Heart right ventricle (tissue), 16 donors: ENCODE data around the gene ANO7. TPM values are rescaled to one million over a fixed set of nuclear protein-coding genes. Genes with fewer than 3 reads are reported as not detected.

Experiments
- ATAC-seq, 8 donors: fragments of 200-7000 bp; cut with Tn5 transposase; one replicate each; pipeline ENCODE4 v1.9.1; 2020; ENCODE audit warnings: mild to moderate bottlenecking in 8 of 8, moderate library complexity in 8 of 8, moderate number of reproducible peaks in 1 of 8
- DNase-seq, 2 donors: peaks; one replicate each; pipeline ENCODE4 v3.0.0-alpha.2; 2020
- H3K27ac ChIP-seq, 10 donors: fragments of 200-600 bp; sonication (generic) in 2 of 10; one replicate each; pipeline versions ENCODE4 v1.5.0 to v1.8.0; 2020 to 2022; ENCODE audit warnings: mild to moderate bottlenecking in 3 of 10
- H3K27me3 ChIP-seq, 7 donors: fragments of 200-600 bp; one replicate each; pipeline ENCODE4 v1.8.0; 2021 to 2022; ENCODE audit warnings: mild to moderate bottlenecking in 2 of 7
- H3K36me3 ChIP-seq, 9 donors: fragments of 200-600 bp; sonication (generic) in 1 of 9; one replicate each; pipeline versions ENCODE4 v1.5.0 to v1.8.0; 2020 to 2022; ENCODE audit warnings: mild to moderate bottlenecking in 2 of 9
- H3K4me1 ChIP-seq, 9 donors: fragments of 200-600 bp; sonication (generic) in 1 of 9; one replicate each; pipeline versions ENCODE4 v1.5.0 to v1.8.0; 2020 to 2022; ENCODE audit warnings: mild to moderate bottlenecking in 4 of 9
- H3K4me3 ChIP-seq, 10 donors: fragments of 200-600 bp; sonication (generic) in 2 of 10; one replicate each; pipeline versions ENCODE4 v1.5.0 to v1.8.0; 2020 to 2022; ENCODE audit warnings: mild to moderate bottlenecking in 7 of 10, moderate library complexity in 2 of 10
- H3K9me3 ChIP-seq, 11 donors: fragments of 200-600 bp in 10 of 11; sonication (generic) in 2 of 11; one replicate each; pipeline versions ENCODE4 v1.5.0 to v1.8.0; 2013 to 2022; ENCODE audit warnings: mild to moderate bottlenecking in 2 of 11, control low read depth in 1 of 11, moderate library complexity in 1 of 11
- WGBS, 2 donors: extraction: QIAGEN DNeasy Blood & Tissue Kit; methylation state at CpG; one replicate each; pipeline ENCODE4 v1.1.7; 2013; ENCODE audit warnings: inconsistent platforms in 1 of 2; 5-methylcytosine and 5-hydroxymethylcytosine counted together
- intact Hi-C, 10 donors: fragments of 100-400 bp; cut with DNase I; formaldehyde crosslinking; loops; one replicate each; pipeline versions ENCODE4 v1.11.1 to v1.14.2; 2022
- polyA plus RNA-seq, 2 donors: library from polyadenylated mRNA; stranded (reverse); fragments of 200-250 nt; gene quantifications; one replicate each; pipeline ENCODE4 v1.2.3, GENCODE V29; 2013
- total RNA-seq, 10 donors: library from RNA; stranded (reverse); fragmentation: NEBNext Ultra II Directional in 3 of 10; extraction: Animal tissue kit (Norgen Biotek cat#: 25700) in 3 of 10; gene quantifications; one replicate each; pipeline versions ENCODE4 v1.2.1 to v1.2.4, GENCODE V29; 2021 to 2023
- TF ChIP-seq, protein P1 (sequence below), 9 donors: fragments of 200-600 bp; sonication (generic) in 2 of 9; IDR thresholded peaks; one replicate each; pipeline versions ENCODE4 v1.5.0 to v1.8.0; 2021 to 2022; ENCODE audit warnings: antibody characterized with exemption in 9 of 9, mild to moderate bottlenecking in 5 of 9, moderate library complexity in 1 of 9
- donor health status: Arrhythmogenic right ventricular cardiomyopathy.
- donor health status: ischemic (EF 13 %, LVEDD 7.1; RV severe dilation, severe dysfunction).
- donor health status: healthy with polysubstance abuse.
- donor health status: DM: no; HTN: yes; CAD: no.
- donor health status: DM: no; HTN: no; CAD: no.
- donor health status: ischemic (EF 25% LVEDD 6.9; RV normal size, moderate dysfunction).
- donor health status: ischemic (EF 25% LVEDD 5.7; RV mildly dilated, moderate dysfunction).
- donor health status: healthy.
- donor health status: DM: yes; HTN: yes; CAD: no.
- donor health status: Ischemic cardiomyopathy.
- donor health status: ischemic (EF 35%, LVEDD 5.7; RV mildly dilated, moderate dysfunction).
- donor health status: nonischemic (EF 11% LVEDD 7.7; RV severe dilation, severe dysfunction).
- donor health status: DM: yes; HTN: yes; CAD: no.
- donor health status: PGD.
- donor health status: ischemic (EF 29% LVEDD 5.4; RV normal size, mild dysfunction).
- donor health status: nonischemic (EF 23%, LVEDD 6.1; RV moderate dilation, normal function).

Gene ANO7
- total and polyA plus RNA-seq, 12 donors, result 0.61 to 3.0 (median 1.6) TPM

DNA sequence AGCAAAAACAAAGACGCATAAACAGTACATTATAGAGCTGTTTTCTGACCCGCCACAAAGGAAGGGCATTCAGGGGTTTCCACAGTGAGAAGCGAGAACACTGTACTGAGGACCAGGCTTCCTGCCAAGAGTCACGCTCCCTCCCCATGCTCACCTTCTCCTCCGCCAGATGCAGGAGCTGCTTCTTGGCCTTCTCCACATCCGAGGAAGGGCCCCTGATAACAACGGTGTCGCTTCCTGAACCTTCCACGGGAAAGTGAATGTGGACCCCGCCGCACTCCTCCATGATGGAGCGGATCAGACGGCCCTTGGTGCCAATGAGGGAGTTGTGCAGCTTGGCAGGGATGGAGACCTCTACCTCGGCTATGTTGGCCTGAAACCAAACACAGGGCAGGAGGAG is 53.8 kb downstream of the ANO7 start:
- ATAC-seq, result peak in 1 of 8 donors; percentile 9
- Histone ChIP-seq H3K9me3 (no peaks in the 10 kb centered on the region), H3K36me3 (peaks cover 11 to 100% (median 88%) of the 10 kb centered on the region in 9 donors), H3K4me3 (no peak overlapping the region), H3K27me3 (no peaks in the 10 kb centered on the region), H3K27ac (no peak overlapping the region), H3K4me1 (no peaks in the 10 kb centered on the region)
- TF ChIP-seq, protein P1, sequence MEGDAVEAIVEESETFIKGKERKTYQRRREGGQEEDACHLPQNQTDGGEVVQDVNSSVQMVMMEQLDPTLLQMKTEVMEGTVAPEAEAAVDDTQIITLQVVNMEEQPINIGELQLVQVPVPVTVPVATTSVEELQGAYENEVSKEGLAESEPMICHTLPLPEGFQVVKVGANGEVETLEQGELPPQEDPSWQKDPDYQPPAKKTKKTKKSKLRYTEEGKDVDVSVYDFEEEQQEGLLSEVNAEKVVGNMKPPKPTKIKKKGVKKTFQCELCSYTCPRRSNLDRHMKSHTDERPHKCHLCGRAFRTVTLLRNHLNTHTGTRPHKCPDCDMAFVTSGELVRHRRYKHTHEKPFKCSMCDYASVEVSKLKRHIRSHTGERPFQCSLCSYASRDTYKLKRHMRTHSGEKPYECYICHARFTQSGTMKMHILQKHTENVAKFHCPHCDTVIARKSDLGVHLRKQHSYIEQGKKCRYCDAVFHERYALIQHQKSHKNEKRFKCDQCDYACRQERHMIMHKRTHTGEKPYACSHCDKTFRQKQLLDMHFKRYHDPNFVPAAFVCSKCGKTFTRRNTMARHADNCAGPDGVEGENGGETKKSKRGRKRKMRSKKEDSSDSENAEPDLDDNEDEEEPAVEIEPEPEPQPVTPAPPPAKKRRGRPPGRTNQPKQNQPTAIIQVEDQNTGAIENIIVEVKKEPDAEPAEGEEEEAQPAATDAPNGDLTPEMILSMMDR (IDR thresholded peaks at IDR 0.05), result no peak
- WGBS, 2 donors, result 58 to 66% methylated on average over 14 of the region's 14 CpGs
- intact Hi-C loops, result no loop called here
- no peak for DNase-seq

DNA sequence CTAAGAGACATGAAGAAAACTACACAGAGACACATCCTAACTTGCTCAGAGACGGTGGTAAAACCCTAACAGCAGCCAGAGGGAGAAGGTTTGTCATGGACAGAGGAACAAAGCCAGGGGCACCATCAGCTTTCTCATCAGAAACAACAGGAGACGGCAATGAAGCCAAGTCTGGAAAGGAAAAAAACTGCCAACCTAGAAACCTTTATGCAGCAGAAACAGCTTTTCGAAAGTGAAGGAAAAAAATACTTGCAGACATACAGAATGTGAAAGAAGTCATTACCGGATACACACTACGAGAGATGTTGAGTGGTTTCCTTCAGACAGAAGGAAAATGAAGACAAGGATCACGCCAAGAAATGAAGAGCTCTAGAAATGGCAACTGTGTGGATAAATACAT is 55.9 kb downstream of the ANO7 start:
- DNase-seq, result no peak
- Histone ChIP-seq H3K4me1 (no peaks in the 10 kb centered on the region), H3K36me3 (peaks cover 11 to 100% (median 88%) of the 10 kb centered on the region in 9 donors), H3K27ac (no peak overlapping the region), H3K4me3 (no peak overlapping the region), H3K9me3 (no peaks in the 10 kb centered on the region), H3K27me3 (no peaks in the 10 kb centered on the region)
- WGBS, 2 donors, result 96 to 97% methylated on average over 6 of the region's 6 CpGs
- intact Hi-C loops, result no loop called here
- TF ChIP-seq, protein P1 (IDR thresholded peaks at IDR 0.05), result no peak
- no peak for ATAC-seq

DNA sequence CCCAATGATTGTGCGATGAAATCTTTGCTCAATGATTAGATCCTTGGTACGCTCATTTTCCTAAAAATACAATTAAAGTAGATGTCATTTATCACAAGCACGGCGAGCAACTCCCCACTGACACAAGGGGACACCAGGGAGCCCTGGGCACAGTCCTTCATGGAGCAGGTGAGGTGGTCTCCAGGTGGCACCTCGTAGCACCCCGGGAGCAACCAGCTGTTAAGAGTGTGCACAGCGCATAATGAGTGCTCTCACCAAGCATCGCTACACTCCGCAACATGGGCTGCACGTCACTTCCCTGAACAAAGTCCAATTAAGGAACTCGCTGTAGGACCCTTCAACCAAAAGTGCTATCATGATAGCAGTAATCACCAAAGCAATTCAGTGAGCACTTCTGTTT is 59.8 kb downstream of the ANO7 start:
- no peak for DNase-seq
- TF ChIP-seq, protein P1 (IDR thresholded peaks at IDR 0.05), result no peak
- intact Hi-C loops, result no loop called here
- ATAC-seq, result no peak
- Histone ChIP-seq H3K27me3 (no peaks in the 10 kb centered on the region), H3K9me3 (no peaks in the 10 kb centered on the region), H3K4me1 (no peaks in the 10 kb centered on the region), H3K4me3 (no peak overlapping the region), H3K27ac (no peak overlapping the region), H3K36me3 (peaks cover 6 to 100% (median 95%) of the 10 kb centered on the region in 9 donors)
- 96 to 97% methylated on average over 11 of the region's 11 CpGs for WGBS, 2 donors

DNA sequence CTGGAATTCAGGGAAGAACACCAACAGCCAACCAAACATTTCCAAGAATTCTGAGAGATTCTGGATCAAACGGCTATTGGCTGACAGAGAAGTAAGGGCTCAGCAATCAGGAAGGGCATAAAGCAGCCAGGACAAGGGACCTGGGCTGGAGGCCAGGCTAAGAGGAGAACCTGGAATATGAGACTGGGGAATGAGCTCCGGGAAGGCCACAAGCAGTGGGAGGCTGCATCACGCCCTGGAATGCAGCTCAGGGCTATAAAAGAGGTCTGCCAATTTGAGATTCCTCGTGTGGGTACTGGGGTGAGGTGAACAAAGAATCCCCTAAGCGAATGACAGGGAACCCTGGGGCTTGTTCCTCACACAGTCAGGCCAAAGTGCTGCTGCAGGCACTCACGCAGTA is 60.4 kb downstream of the ANO7 start:
- Histone ChIP-seq H3K27ac (no peak overlapping the region), H3K27me3 (no peaks in the 10 kb centered on the region), H3K4me3 (no peak overlapping the region), H3K4me1 (no peaks in the 10 kb centered on the region), H3K36me3 (peaks cover 6 to 100% (median 96%) of the 10 kb centered on the region in 9 donors), H3K9me3 (no peaks in the 10 kb centered on the region)
- DNase-seq (no peak), ATAC-seq (peak in 3 of 8 donors; percentile 23 to 55 (median 51))
- 75 to 82% methylated on average over 6 of the region's 6 CpGs for WGBS, 2 donors
- intact Hi-C loops, result no loop called here
- TF ChIP-seq, protein P1 (IDR thresholded peaks at IDR 0.05), result no peak
